HCT116 (cell line): ENCODE measurements around the gene SLC4A4. TPM values are rescaled to one million over a fixed set of nuclear protein-coding genes. Genes with fewer than 3 reads are reported as not detected.

Source experiments
- ATAC-seq: fragments of 200-7000 bp; cut with Tn5 transposase; 2 replicates; pipeline ENCODE4 v1.9.1; 2020; ENCODE audit warnings: mild to moderate bottlenecking, moderate library complexity
- BruUV-seq: library from RNA; stranded (reverse); fragments of 400-500 nt; replicated peaks from 2 replicates; lab custom pipeline; 2021; lab: Mats Ljungman, UMichigan
- CTCF ChIA-PET: fragments of 300-600 bp; sonication (Branson Sonifier 250); formaldehyde crosslinking; loops from one replicate; lab custom pipeline; 2021; ENCODE audit warnings: antibody characterized with exemption; lab: Charles Lee
- POLR2A ChIA-PET: fragments of 300-600, 350-600 bp; sonication (Branson Sonifier 250); formaldehyde crosslinking; loops from one replicate; lab custom pipeline; 2021; ENCODE audit warnings: antibody characterized with exemption; lab: Charles Lee
- RAD21 ChIA-PET, 2 experiments: fragments of 300-600 bp; sonication (Branson Sonifier 250); formaldehyde crosslinking; loops; one replicate each; lab custom pipeline; 2023; ENCODE audit warnings: low total read pairs in 2 of 2; ENCODE audit not compliant: uncharacterized antibody in 2 of 2, unreplicated experiment in 2 of 2, low non-redundant PET in 1 of 2; lab: Charles Lee
- DNase-seq: peaks from one replicate; pipeline ENCODE4 v3.0.0-alpha.2; 2010; ENCODE audit warnings: low read depth, low spot score
- H2AFZ ChIP-seq: fragments of 200-600 bp; shearing (Covaris generic), sonication (generic); 2 replicates; pipeline ENCODE4 v1.6.1; 2017; ENCODE audit warnings: low read depth, mixed run types, mixed read lengths, antibody characterized with exemption, low read length; ENCODE audit not compliant: poor library complexity, severe bottlenecking
- H3K27ac ChIP-seq: 2 replicates; pipeline ENCODE4 v1.5.1; 2012; ENCODE audit warnings: low read depth, low read length
- H3K27me3 ChIP-seq: fragments of 200-600 bp; sonication (generic); 2 replicates; pipeline ENCODE4 v1.6.1; 2016; ENCODE audit warnings: mixed run types, low read length, mixed read lengths; ENCODE audit not compliant: insufficient read depth
- H3K36me3 ChIP-seq, 2 experiments: fragments of 200-500 bp in 1 of 2; fragments of 200-600 bp in 1 of 2; sonication (Bioruptor generic) in 1 of 2; sonication (generic) in 1 of 2; 2 replicates each; pipeline versions ENCODE4 v1.5.1 to v1.6.1; 2014 to 2016; ENCODE audit warnings: low read length in 2 of 2, inconsistent platforms in 1 of 2, mixed read lengths in 1 of 2, mixed run types in 1 of 2; ENCODE audit not compliant: insufficient read depth in 2 of 2, control insufficient read depth in 1 of 2
- H3K4me1 ChIP-seq, 2 experiments: fragments of 200-600 bp in 1 of 2; sonication (generic) in 1 of 2; 2 replicates each; pipeline versions ENCODE4 v1.5.1 to v1.6.1; 2012 to 2017; ENCODE audit warnings: low read length in 2 of 2, inconsistent platforms in 1 of 2, mild to moderate bottlenecking in 1 of 2, mixed read lengths in 1 of 2, mixed run types in 1 of 2, moderate library complexity in 1 of 2; ENCODE audit not compliant: insufficient read depth in 2 of 2, control insufficient read depth in 1 of 2
- H3K4me2 ChIP-seq: fragments of 200-600 bp; sonication (generic); 2 replicates; pipeline ENCODE4 v1.6.1; 2017; ENCODE audit warnings: mixed run types, low read length, mixed read lengths
- H3K4me3 ChIP-seq, 2 experiments: fragments of 200-600 bp in 1 of 2; sonication (generic) in 1 of 2; replicated peaks in 1 of 2; 2 replicates each; pipeline ENCODE4 v1.5.1; 2011 to 2016; ENCODE audit warnings: low read length in 2 of 2, control low read depth in 1 of 2, low read depth in 1 of 2, mild to moderate bottlenecking in 1 of 2, mixed read lengths in 1 of 2, mixed run types in 1 of 2
- H3K79me2 ChIP-seq: fragments of 200-600 bp; sonication (generic); 2 replicates; pipeline ENCODE4 v1.6.1; 2017; ENCODE audit warnings: mild to moderate bottlenecking, mixed run types, low read length, moderate library complexity, mixed read lengths; ENCODE audit not compliant: insufficient read depth
- H3K9ac ChIP-seq: fragments of 200-600 bp; sonication (generic); 2 replicates; pipeline ENCODE4 v1.6.1; 2016; ENCODE audit warnings: low read length, mixed read lengths
- H3K9me2 ChIP-seq: fragments of 200-600 bp; sonication (generic), shearing (Covaris generic); 2 replicates; pipeline ENCODE4 v1.6.1; 2017; ENCODE audit warnings: mixed run types, mild to moderate bottlenecking, moderate library complexity; ENCODE audit not compliant: insufficient read depth
- H3K9me3 ChIP-seq, 2 experiments: fragments of 200-500 bp in 1 of 2; fragments of 200-600 bp in 1 of 2; sonication (Bioruptor generic) in 1 of 2; sonication (generic) in 1 of 2; 2 replicates each; pipeline ENCODE4 v1.6.1; 2014 to 2017; ENCODE audit warnings: low read length in 2 of 2, mixed read lengths in 2 of 2, inconsistent platforms in 1 of 2, low read depth in 1 of 2, mild to moderate bottlenecking in 1 of 2, mixed run types in 1 of 2, moderate library complexity in 1 of 2; ENCODE audit not compliant: control insufficient read depth in 1 of 2, insufficient read depth in 1 of 2
- H4K20me1 ChIP-seq: fragments of 200-600 bp; sonication (generic), shearing (Covaris generic); 2 replicates; pipeline ENCODE4 v1.6.1; 2017; ENCODE audit warnings: mixed run types, mild to moderate bottlenecking, moderate library complexity; ENCODE audit not compliant: insufficient read depth
- CBX3 ChIP-seq: IDR thresholded peaks from 2 replicates; pipeline ENCODE4 v1.6.1; 2012; ENCODE audit warnings: low read depth
- CEBPB ChIP-seq: IDR thresholded peaks from 2 replicates; pipeline ENCODE4 v1.6.1; 2012; ENCODE audit warnings: low read depth
- ELF1 ChIP-seq: IDR thresholded peaks from 2 replicates; pipeline ENCODE4 v1.6.1; 2012; ENCODE audit warnings: low read depth, borderline replicate concordance
- EZH2phosphoT487 ChIP-seq: fragments of 200-600 bp; IDR thresholded peaks from 2 replicates; pipeline ENCODE4 v1.6.1; 2018; ENCODE audit warnings: antibody characterized with exemption, borderline replicate concordance
- FOSL1 ChIP-seq: IDR thresholded peaks from 2 replicates; pipeline ENCODE4 v1.6.1; 2012; ENCODE audit warnings: low read depth
- JUND ChIP-seq: IDR thresholded peaks from 2 replicates; pipeline ENCODE4 v1.6.1; 2012
- RAD21 ChIP-seq: IDR thresholded peaks from 2 replicates; pipeline ENCODE4 v1.6.1; 2012; ENCODE audit warnings: low read depth, mild to moderate bottlenecking
- SIN3A ChIP-seq: IDR thresholded peaks from 2 replicates; pipeline ENCODE4 v1.6.1; 2012; ENCODE audit warnings: low read depth
- SRF ChIP-seq: IDR thresholded peaks from 2 replicates; pipeline ENCODE4 v1.6.1; 2012; ENCODE audit warnings: low read depth
- ZFX ChIP-seq: fragments of 450-650 bp; IDR thresholded peaks from 2 replicates; pipeline ENCODE4 v1.6.1; 2017
- ZNF274 ChIP-seq: fragments of 200-500 bp; sonication (Bioruptor generic); IDR thresholded peaks from 2 replicates; pipeline ENCODE4 v1.6.1; 2014; ENCODE audit warnings: mild to moderate bottlenecking, low read depth, low read length, inconsistent platforms
- intact Hi-C: fragments of 100-400 bp; cut with micrococcal nuclease; formaldehyde crosslinking; loops from 2 replicates; pipeline ENCODE4 v1.10.0; 2022
- total RNA-seq: library from RNA; stranded (reverse); gene quantifications from one replicate; pipeline ENCODE4 v1.2.1, GENCODE V29; 2021; ENCODE audit not compliant: unreplicated experiment
- TF ChIP-seq, protein P1 (sequence below): IDR thresholded peaks from 2 replicates; pipeline ENCODE4 v1.6.1; 2011; ENCODE audit warnings: mild to moderate bottlenecking, low read length, moderate library complexity; ENCODE audit not compliant: insufficient replicate concordance; ENCODE audit errors: extremely low read depth
- TF ChIP-seq, protein P2 (sequence below), 3 experiments: fragments of 200-600 bp in 1 of 3; sonication (generic) in 1 of 3; IDR thresholded peaks in 2 of 3; conservative IDR thresholded peaks in 1 of 3; 2 replicates each; pipeline ENCODE4 v1.5.1; 2012 to 2017; ENCODE audit warnings: low read depth in 2 of 3, low read length in 2 of 3, antibody characterized with exemption in 1 of 3, borderline replicate concordance in 1 of 3, control low read depth in 1 of 3, mild to moderate bottlenecking in 1 of 3, mixed read lengths in 1 of 3, mixed run types in 1 of 3, moderate library complexity in 1 of 3; ENCODE audit not compliant: insufficient read depth in 1 of 3
- TF ChIP-seq, protein P3 (sequence below): IDR thresholded peaks from 2 replicates; pipeline ENCODE4 v1.6.1; 2012
- TF ChIP-seq, protein P4 (sequence below): IDR thresholded peaks from 2 replicates; pipeline ENCODE4 v1.6.1; 2012; ENCODE audit warnings: low read depth
- TF ChIP-seq, protein P5 (sequence below): IDR thresholded peaks from 2 replicates; pipeline ENCODE4 v1.6.1; 2012

Gene SLC4A4
- total RNA-seq, 1 experiment from 2014 or later, result 0.30 TPM

DNA sequence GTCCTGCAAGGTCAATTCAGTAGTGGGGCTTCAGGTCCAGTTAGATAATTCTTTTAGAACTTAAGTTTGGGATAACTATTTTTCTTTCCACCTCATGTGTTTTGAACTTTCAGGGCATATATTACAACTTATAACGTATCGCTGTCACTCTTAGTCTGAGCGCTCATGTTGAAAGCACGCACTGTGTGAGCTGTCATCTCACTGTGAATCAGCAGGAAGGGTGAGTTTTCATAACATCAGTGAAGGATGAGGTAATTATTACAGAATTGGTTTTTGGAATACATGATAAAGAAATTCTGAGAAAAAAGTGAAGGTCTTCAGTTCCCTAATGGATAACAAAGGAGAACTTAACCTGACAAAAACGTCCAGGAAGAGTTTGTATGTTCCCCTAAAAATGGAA is 45.1 kb upstream of the SLC4A4 start:
- POLR2A ChIA-PET, result no interaction called here
- no peak overlapping the region for H3K9ac ChIP-seq
- no peak overlapping the region for H3K4me3 ChIP-seq
- intact Hi-C loops, result no loop called here
- RAD21 ChIA-PET, result no interaction called here
- H3K27me3 ChIP-seq, result peaks cover 11% of the 10 kb centered on the region
- no peaks in the 10 kb centered on the region for H3K9me2 ChIP-seq
- CTCF ChIA-PET, result no interaction called here
- ATAC-seq, result no peak
- BruUV-seq, result no TSS peak
- no peaks in the 10 kb centered on the region for H3K4me1 ChIP-seq
- no peaks in the 10 kb centered on the region for H3K9me3 ChIP-seq
- H3K79me2 ChIP-seq, result no peaks in the 10 kb centered on the region
- no peak overlapping the region for H3K4me2 ChIP-seq
- TF ChIP-seq ELF1, result no peak
- no peak for TF ChIP-seq ZNF274
- TF ChIP-seq JUND, result no peak
- TF ChIP-seq EZH2phosphoT487, result no peak
- TF ChIP-seq, protein P1, sequence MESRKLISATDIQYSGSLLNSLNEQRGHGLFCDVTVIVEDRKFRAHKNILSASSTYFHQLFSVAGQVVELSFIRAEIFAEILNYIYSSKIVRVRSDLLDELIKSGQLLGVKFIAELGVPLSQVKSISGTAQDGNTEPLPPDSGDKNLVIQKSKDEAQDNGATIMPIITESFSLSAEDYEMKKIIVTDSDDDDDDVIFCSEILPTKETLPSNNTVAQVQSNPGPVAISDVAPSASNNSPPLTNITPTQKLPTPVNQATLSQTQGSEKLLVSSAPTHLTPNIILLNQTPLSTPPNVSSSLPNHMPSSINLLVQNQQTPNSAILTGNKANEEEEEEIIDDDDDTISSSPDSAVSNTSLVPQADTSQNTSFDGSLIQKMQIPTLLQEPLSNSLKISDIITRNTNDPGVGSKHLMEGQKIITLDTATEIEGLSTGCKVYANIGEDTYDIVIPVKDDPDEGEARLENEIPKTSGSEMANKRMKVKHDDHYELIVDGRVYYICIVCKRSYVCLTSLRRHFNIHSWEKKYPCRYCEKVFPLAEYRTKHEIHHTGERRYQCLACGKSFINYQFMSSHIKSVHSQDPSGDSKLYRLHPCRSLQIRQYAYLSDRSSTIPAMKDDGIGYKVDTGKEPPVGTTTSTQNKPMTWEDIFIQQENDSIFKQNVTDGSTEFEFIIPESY, result no peak
- TF ChIP-seq RAD21, result no peak
- no peak for TF ChIP-seq CBX3
- TF ChIP-seq, protein P2, sequence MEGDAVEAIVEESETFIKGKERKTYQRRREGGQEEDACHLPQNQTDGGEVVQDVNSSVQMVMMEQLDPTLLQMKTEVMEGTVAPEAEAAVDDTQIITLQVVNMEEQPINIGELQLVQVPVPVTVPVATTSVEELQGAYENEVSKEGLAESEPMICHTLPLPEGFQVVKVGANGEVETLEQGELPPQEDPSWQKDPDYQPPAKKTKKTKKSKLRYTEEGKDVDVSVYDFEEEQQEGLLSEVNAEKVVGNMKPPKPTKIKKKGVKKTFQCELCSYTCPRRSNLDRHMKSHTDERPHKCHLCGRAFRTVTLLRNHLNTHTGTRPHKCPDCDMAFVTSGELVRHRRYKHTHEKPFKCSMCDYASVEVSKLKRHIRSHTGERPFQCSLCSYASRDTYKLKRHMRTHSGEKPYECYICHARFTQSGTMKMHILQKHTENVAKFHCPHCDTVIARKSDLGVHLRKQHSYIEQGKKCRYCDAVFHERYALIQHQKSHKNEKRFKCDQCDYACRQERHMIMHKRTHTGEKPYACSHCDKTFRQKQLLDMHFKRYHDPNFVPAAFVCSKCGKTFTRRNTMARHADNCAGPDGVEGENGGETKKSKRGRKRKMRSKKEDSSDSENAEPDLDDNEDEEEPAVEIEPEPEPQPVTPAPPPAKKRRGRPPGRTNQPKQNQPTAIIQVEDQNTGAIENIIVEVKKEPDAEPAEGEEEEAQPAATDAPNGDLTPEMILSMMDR (IDR thresholded peaks at IDR 0.05 in 2 of 3, conservative IDR thresholded peaks at IDR 0.05 in 1 of 3; ENCODE audit: borderline replicate concordance in 1 of 3, insufficient read depth in 1 of 3, low read depth in 2 of 3, low read length in 2 of 3), result no peak
- no peak for TF ChIP-seq SIN3A
- TF ChIP-seq FOSL1, result no peak
- no peak for TF ChIP-seq SRF
- no peak for TF ChIP-seq CEBPB
- TF ChIP-seq, protein P3, sequence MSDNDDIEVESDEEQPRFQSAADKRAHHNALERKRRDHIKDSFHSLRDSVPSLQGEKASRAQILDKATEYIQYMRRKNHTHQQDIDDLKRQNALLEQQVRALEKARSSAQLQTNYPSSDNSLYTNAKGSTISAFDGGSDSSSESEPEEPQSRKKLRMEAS, result no peak
- TF ChIP-seq, protein P4, sequence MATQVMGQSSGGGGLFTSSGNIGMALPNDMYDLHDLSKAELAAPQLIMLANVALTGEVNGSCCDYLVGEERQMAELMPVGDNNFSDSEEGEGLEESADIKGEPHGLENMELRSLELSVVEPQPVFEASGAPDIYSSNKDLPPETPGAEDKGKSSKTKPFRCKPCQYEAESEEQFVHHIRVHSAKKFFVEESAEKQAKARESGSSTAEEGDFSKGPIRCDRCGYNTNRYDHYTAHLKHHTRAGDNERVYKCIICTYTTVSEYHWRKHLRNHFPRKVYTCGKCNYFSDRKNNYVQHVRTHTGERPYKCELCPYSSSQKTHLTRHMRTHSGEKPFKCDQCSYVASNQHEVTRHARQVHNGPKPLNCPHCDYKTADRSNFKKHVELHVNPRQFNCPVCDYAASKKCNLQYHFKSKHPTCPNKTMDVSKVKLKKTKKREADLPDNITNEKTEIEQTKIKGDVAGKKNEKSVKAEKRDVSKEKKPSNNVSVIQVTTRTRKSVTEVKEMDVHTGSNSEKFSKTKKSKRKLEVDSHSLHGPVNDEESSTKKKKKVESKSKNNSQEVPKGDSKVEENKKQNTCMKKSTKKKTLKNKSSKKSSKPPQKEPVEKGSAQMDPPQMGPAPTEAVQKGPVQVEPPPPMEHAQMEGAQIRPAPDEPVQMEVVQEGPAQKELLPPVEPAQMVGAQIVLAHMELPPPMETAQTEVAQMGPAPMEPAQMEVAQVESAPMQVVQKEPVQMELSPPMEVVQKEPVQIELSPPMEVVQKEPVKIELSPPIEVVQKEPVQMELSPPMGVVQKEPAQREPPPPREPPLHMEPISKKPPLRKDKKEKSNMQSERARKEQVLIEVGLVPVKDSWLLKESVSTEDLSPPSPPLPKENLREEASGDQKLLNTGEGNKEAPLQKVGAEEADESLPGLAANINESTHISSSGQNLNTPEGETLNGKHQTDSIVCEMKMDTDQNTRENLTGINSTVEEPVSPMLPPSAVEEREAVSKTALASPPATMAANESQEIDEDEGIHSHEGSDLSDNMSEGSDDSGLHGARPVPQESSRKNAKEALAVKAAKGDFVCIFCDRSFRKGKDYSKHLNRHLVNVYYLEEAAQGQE, result no peak
- TF ChIP-seq, protein P5, sequence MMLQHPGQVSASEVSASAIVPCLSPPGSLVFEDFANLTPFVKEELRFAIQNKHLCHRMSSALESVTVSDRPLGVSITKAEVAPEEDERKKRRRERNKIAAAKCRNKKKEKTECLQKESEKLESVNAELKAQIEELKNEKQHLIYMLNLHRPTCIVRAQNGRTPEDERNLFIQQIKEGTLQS, result no peak
- no peak for TF ChIP-seq ZFX
- no peak overlapping the region for H2AFZ ChIP-seq
- no peak overlapping the region for H3K27ac ChIP-seq
- no peak for DNase-seq
- no peaks in the 10 kb centered on the region for H4K20me1 ChIP-seq
- no peaks in the 10 kb centered on the region for H3K36me3 ChIP-seq
